Small intestine (tissue), 7 donors: ENCODE measurements around the gene TSPAN3. TPM values are rescaled to one million over a fixed set of nuclear protein-coding genes. Genes with fewer than 3 reads are reported as not detected.
A peak's percentile ranks its signal among the peaks of the same experiment; 100 is the strongest.

Source experiments
- DNase-seq, 2 donors: peaks; one replicate each; pipeline versions ENCODE4 v3.0.0 to v3.0.0-alpha.2; 2013
- FAIRE-seq: peaks from 2 replicates; lab custom pipeline; 2012; peaks lifted over from hg19 to GRCh38; lab: Jason Lieb, UNC
- H3K27ac ChIP-seq, 3 donors: one replicate each; pipeline ENCODE4 v1.5.1; 2013; ENCODE audit warnings: low read length in 2 of 3, mild to moderate bottlenecking in 2 of 3, control low read depth in 1 of 3, inconsistent platforms in 1 of 3, low read depth in 1 of 3, moderate library complexity in 1 of 3
- H3K27me3 ChIP-seq, 3 donors: one replicate each; pipeline ENCODE4 v1.6.1; 2013; ENCODE audit warnings: low read length in 3 of 3, inconsistent platforms in 1 of 3; ENCODE audit not compliant: control insufficient read depth in 3 of 3, insufficient read depth in 3 of 3
- H3K36me3 ChIP-seq, 3 donors: one replicate each; pipeline ENCODE4 v1.6.1; 2013; ENCODE audit warnings: low read length in 3 of 3, inconsistent platforms in 1 of 3, low read depth in 1 of 3, mild to moderate bottlenecking in 1 of 3, moderate library complexity in 1 of 3; ENCODE audit not compliant: control insufficient read depth in 3 of 3, insufficient read depth in 2 of 3
- H3K4me1 ChIP-seq, 3 donors: one replicate each; pipeline ENCODE4 v1.6.1; 2013; ENCODE audit warnings: low read length in 2 of 3, inconsistent platforms in 1 of 3, low read depth in 1 of 3, mild to moderate bottlenecking in 1 of 3, moderate library complexity in 1 of 3; ENCODE audit not compliant: control insufficient read depth in 3 of 3, insufficient read depth in 2 of 3
- H3K4me3 ChIP-seq, 3 donors: one replicate each; pipeline ENCODE4 v1.5.1; 2013; ENCODE audit warnings: low read length in 3 of 3, control low read depth in 1 of 3, inconsistent platforms in 1 of 3, low read depth in 1 of 3, mild to moderate bottlenecking in 1 of 3, moderate library complexity in 1 of 3
- H3K9me3 ChIP-seq, 2 donors: one replicate each; pipeline ENCODE4 v1.6.1; 2013; ENCODE audit warnings: low read depth in 1 of 2, low read length in 1 of 2; ENCODE audit not compliant: control insufficient read depth in 2 of 2, insufficient read depth in 1 of 2
- WGBS, 3 donors: extraction: QIAGEN DNeasy Blood & Tissue Kit; methylation state at CpG; one replicate each; pipeline ENCODE4 v1.1.7; 2013; 5-methylcytosine and 5-hydroxymethylcytosine counted together
- polyA plus RNA-seq, 4 donors: library from polyadenylated mRNA; stranded (reverse) in 3 of 4; unstranded in 1 of 4; fragments of 200-250 nt in 3 of 4; fragments of 120-200 nt in 1 of 4; gene quantifications; one replicate each; pipeline versions ENCODE4 v1.2.1 to v1.2.3, GENCODE V29; 2013
- donor health status: healthy with polysubstance abuse.
- donor health status: control.
- donor health status: control.
- donor health status: Bipolar disorder and iron deficiency.
- donor health status: healthy.

Gene TSPAN3
- polyA plus RNA-seq, 4 donors = 263 to 628 (median 343) TPM

DNA sequence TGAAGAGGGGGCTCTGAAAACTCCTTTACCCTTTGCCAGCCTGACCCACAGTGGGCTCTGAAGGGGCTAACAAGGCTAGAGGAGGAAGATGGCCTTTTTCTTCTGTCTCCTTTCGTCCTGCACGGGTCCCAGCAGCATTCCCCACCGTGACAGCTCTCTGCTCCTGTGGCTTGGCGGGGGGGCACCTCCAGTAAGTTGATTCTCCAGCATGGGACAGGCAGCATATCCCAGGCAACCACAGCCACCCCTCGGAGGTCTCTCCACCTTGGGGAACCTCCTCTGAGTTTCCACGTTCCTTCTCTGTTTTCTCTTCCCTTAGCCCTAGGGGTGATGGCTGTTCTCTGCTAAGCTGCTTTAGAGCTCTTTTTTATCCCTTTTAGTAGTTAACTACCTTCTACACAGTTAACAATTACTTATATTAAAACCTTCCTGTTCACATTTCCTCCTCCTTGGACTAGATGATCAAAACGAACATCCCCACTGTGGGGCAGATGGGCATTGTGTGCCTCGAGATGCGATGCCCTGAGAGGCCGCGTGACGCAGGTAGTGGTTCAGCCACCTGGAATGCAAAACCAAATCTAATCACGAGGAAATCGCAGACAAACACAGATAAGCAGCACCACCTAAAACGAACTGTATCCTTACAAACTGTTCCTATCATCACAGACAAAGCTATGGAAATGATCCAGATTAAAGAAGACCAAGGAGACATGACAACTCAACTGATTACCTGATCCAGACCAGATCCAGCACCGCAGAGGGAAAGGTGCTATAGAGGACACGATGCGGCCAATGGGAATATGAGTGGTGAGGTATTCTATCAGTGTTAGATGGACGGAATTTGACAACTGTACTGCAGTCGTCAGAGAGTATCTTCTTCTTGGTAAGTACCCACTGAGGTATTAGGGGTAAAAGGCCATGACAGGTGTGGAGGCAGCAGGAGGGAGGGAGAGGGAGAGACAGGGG, 27.7 kb downstream of the TSPAN3 start:
- Histone ChIP-seq H3K27ac (no peak overlapping the region), H3K4me1 (no peaks in the 10 kb centered on the region), H3K27me3 (no peaks in the 10 kb centered on the region), H3K36me3 (peaks cover 8 to 68% (median 30%) of the 10 kb centered on the region in 3 donors), H3K9me3 (peaks cover 0 to 5% of the 10 kb centered on the region in 2 donors), H3K4me3 (no peak overlapping the region)
- WGBS, 3 donors = 56 to 83% (median 74%) methylated on average over 20 of the region's 20 CpGs
- FAIRE-seq (no peak), DNase-seq (no peak)

DNA sequence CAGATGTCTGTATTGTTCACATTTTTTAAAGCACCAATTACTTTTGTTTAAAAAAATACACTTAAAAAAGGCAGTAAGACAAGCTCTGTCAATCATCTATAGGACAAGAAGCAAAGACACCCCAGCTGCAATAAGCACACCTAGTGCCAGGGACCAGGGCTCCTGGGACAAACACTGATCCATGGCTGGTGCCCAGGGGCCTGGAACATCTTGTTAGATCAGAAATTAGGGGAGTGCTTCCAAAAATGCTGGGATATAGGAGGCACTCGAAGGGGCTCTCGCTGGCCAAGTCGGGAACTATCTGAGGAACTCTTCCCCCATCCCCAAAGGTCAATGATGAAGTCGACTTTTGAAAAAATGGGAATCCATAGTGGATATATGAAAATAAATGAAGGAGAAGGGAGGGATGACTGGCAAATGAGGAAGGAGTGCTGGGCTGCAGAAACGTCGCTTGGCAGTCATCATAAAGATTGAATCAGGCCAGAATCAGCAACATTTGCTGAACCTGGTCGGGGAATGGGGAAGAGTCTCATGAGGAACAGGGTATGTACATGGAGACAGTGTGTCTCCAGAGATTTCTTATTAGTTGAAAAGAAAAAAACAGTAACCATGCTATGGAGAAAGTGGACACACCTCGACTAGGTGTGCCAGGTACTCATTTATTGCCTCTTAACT, 28.5 kb downstream of the TSPAN3 start:
- Histone ChIP-seq H3K4me3 (no peak overlapping the region), H3K27me3 (no peaks in the 10 kb centered on the region), H3K4me1 (no peaks in the 10 kb centered on the region), H3K9me3 (peaks cover 0 to 11% of the 10 kb centered on the region in 2 donors), H3K36me3 (peaks cover 8 to 74% (median 34%) of the 10 kb centered on the region in 3 donors), H3K27ac (no peak overlapping the region)
- DNase-seq = no peak
- 73 to 80% (median 79%) methylated on average over 8 of the region's 8 CpGs for WGBS, 3 donors
- FAIRE-seq = no peak

DNA sequence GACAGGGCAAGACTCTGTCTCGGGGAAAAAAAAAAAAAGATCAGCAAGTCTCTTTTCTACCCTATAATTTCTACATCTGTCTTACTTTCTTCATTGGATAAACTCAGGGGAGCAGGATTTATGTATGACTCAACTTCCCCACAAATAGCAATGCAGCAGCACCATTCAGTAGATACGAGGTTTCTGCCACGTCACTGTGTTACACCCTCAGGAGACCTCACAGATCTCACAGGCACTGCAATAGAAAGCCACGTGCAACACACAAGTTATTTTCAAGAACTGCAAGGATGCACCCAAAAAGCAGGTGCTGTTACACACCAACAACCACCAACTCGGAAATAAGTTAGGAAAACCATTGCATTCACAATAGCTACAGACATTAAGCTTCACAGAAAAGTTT, 30.2 kb downstream of the TSPAN3 start:
- FAIRE-seq (no peak), DNase-seq (no peak)

DNA sequence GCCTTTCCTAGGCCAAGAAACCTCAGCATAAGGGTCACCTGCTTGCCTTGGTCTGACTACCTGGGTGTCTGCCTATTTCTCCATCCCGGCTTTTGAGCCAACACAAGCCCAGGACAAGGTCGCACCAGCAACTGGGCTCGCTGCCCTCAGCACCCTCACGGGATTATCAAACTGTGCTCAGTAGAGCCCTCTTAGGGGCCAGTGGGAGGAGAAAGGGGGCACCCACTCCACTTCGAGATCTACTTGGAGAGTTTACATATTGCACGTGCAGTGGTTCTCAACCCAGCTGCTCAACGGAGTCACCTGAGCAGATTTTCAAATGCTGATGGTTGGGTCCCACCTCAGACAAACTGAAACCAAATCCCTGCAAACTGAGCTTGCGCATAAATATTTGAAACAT, 31.1 kb downstream of the TSPAN3 start:
- Histone ChIP-seq H3K9me3 (peaks cover 0 to 12% of the 10 kb centered on the region in 2 donors), H3K27ac (no peak overlapping the region), H3K4me1 (peaks cover 0 to 2% (median 0%) of the 10 kb centered on the region in 3 donors), H3K4me3 (no peak overlapping the region), H3K27me3 (no peaks in the 10 kb centered on the region), H3K36me3 (peaks cover 3 to 81% (median 23%) of the 10 kb centered on the region in 3 donors)
- no peak for FAIRE-seq
- 93% methylated on average over 8 of the region's 8 CpGs; no CpG with 5 or more reads in 2 of the 3 donors for WGBS, 3 donors
- DNase-seq = no peak

More for the DNA sequence above, 30.2 kb downstream of the TSPAN3 start:
- Histone ChIP-seq H3K9me3 (peaks cover 0 to 12% of the 10 kb centered on the region in 2 donors), H3K27ac (no peak overlapping the region), H3K4me3 (no peak overlapping the region), H3K4me1 (no peaks in the 10 kb centered on the region), H3K36me3 (peaks cover 3 to 88% (median 31%) of the 10 kb centered on the region in 3 donors), H3K27me3 (no peaks in the 10 kb centered on the region)
- WGBS, 3 donors = 65 to 80% (median 65%) methylated on average over 5 of the region's 5 CpGs

DNA sequence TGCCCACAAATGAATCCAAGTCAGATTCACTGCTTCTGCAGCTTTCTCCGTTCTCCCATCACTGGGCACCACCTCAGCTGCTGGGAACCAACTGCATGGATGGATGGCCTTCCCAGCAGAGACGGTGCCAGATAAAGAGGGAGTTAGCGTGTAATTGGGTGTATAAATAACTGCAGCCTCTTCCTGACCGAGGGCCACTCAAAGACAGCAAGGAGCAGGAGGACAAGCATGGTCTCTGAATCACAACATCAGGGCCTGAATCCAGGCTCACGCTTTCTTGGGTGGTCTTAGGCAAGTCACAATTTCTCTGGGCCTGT, 31.7 kb downstream of the TSPAN3 start:
- Histone ChIP-seq H3K4me3 (no peak overlapping the region), H3K4me1 (peaks cover 0 to 9% (median 0%) of the 10 kb centered on the region in 3 donors), H3K27ac (peak overlapping the region in 1 of 3 donors; percentile 47), H3K36me3 (peaks cover 3 to 74% (median 18%) of the 10 kb centered on the region in 3 donors), H3K27me3 (no peaks in the 10 kb centered on the region), H3K9me3 (peaks cover 0 to 12% of the 10 kb centered on the region in 2 donors)
- no peak for FAIRE-seq
- no peak for DNase-seq
- WGBS, 3 donors = 70% methylated on average over 5 of the region's 5 CpGs; no CpG with 5 or more reads in 2 of the 3 donors

DNA sequence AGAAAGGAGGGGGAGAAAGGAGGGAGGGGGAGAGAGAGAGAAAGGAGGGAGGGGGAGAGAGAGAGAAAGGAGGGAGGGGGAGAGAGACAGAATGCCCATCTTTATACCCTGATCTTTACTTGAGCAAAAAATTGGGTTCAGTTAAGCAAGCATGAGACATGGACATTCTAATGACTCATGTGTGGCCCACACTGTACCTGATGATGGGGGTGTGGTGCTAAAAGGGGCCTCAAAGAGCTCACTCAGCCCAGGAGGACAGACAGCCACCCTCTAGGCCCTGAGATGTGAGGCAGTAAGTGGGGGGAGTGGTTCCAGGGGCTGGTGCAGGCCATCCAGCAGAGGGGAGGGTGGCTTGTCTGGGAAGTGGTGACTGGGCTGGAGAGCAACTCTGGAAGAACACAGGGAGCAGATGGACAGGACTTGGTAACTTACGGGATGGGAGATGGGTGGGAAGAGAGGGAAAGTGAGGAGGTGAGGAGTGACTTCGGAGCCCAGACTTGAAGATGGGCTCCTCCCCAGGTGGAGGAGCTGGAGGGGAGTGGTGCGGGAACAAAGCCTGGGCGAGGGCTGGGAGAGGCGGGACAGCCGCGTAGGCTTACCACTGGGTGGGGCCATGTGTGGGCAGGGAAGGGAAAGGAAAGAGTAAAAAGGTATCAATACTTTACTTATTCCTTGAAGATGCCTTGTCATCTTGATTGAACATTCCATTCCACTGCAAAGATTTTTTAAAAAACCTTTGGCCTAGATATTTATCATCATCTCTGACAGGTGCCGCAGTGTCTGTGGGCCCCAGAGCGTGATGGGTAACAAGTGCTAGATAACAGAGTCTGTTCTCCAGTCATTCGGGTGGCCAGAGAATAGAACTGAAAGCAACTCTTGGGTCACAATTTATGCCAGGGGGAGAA, 32.3 kb downstream of the TSPAN3 start:
- peaks cover 0 to 15% (median 0%) of the 10 kb centered on the region in 3 donors for H3K4me1 ChIP-seq
- peak overlapping the region in 1 of 3 donors; percentile 47 for H3K27ac ChIP-seq
- 58% methylated on average over 10 of the region's 10 CpGs; no CpG with 5 or more reads in 2 of the 3 donors for WGBS, 3 donors
- H3K9me3 ChIP-seq = peaks cover 0 to 12% of the 10 kb centered on the region in 2 donors
- DNase-seq = no peak
- FAIRE-seq = no peak
- H3K4me3 ChIP-seq = no peak overlapping the region
- no peaks in the 10 kb centered on the region for H3K27me3 ChIP-seq
- H3K36me3 ChIP-seq = peaks cover 2 to 68% (median 13%) of the 10 kb centered on the region in 3 donors

DNA sequence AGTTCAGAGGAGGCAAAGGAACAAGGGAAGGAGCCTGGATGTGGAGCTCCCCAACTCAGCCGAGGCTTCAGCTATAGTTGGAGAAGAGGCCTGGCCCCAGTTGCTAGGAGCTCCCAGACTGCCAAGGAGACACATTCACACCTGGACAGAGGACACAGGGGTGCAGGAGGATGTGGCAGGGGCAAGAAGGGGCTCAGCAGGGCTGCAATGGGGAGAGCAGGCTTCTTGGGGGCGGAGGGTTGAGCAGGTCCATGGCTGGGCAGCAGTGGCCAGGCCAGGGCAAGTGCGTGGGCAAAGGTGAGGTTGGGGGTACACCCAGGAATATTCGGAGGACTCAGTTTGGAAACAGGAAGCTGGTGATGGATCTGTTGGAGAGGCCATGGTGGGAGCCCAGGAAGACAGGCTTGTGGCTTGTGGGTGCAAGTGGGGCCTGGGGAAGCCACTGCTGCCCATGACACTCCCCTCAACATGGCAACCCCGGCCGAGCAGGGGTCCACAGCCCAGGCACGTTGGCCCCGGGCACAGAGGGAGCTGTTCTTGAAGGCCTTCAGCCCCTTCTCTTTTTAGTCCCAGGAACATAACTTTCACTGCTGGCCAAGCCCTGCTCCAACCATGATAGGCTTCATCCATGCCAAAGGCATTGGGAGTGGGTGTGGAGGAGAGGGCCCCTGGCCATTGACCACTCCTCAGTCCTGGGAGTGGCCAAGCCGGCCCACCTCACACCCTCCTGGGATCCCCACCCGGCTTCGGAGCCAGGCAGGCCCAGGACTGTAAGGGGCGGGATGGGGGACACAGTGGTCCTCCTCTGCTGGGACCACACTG, 33.3 kb downstream of the TSPAN3 start:
- Histone ChIP-seq H3K36me3 (peaks cover 0 to 59% (median 10%) of the 10 kb centered on the region in 3 donors), H3K27ac (peak overlapping the region in 1 of 3 donors; percentile 35), H3K4me1 (peaks cover 0 to 21% (median 0%) of the 10 kb centered on the region in 3 donors), H3K9me3 (peaks cover 0 to 12% of the 10 kb centered on the region in 2 donors), H3K4me3 (no peak overlapping the region), H3K27me3 (no peaks in the 10 kb centered on the region)
- FAIRE-seq (no peak), DNase-seq (no peak)
- WGBS, 3 donors = 92 to 95% (median 95%) methylated on average over 10 to 12 of the region's 12 CpGs
